Right cardiac atrium (tissue), 5 donors: ENCODE data around the gene XXYLT1. TPM values are rescaled to one million over a fixed set of nuclear protein-coding genes. Genes with fewer than 3 reads are reported as not detected.

Experiments
- ATAC-seq, 2 donors: fragments of 200-7000 bp; cut with Tn5 transposase; one replicate each; pipeline versions ENCODE4 v1.8.0 to v1.9.1; 2020; ENCODE audit warnings: moderate library complexity in 2 of 2, mild to moderate bottlenecking in 1 of 2
- DNase-seq, 3 donors: peaks; one replicate each; pipeline ENCODE4 v3.0.0-alpha.2; 2020
- H3K27ac ChIP-seq: one replicate; pipeline ENCODE4 v1.5.1; 2013; ENCODE audit warnings: mild to moderate bottlenecking, low read length, control low read depth, moderate library complexity
- H3K27me3 ChIP-seq: one replicate; pipeline ENCODE4 v1.6.1; 2013; ENCODE audit not compliant: control insufficient read depth, insufficient read depth
- H3K4me1 ChIP-seq: one replicate; pipeline ENCODE4 v1.6.1; 2013; ENCODE audit warnings: low read length; ENCODE audit not compliant: control insufficient read depth, insufficient read depth
- H3K4me3 ChIP-seq: one replicate; pipeline ENCODE4 v1.5.1; 2013; ENCODE audit warnings: low read length, control low read depth
- H3K9me3 ChIP-seq: one replicate; pipeline ENCODE4 v1.6.1; 2013; ENCODE audit warnings: low read length; ENCODE audit not compliant: control insufficient read depth
- WGBS: extraction: QIAGEN DNeasy Blood & Tissue Kit; methylation state at CpG from one replicate; pipeline ENCODE4 v1.1.7; 2013; 5-methylcytosine and 5-hydroxymethylcytosine counted together
- intact Hi-C, 4 donors: fragments of 100-400 bp; cut with DNase I; formaldehyde crosslinking; loops; one replicate each; pipeline versions ENCODE4 v1.11.0 to v1.14.0; 2022 to 2023
- polyA plus RNA-seq: library from polyadenylated mRNA; stranded (reverse); fragments of 200-250 nt; gene quantifications from one replicate; pipeline ENCODE4 v1.2.3, GENCODE V29; 2013
- total RNA-seq, 4 donors: library from RNA; stranded (reverse); fragmentation: NEBNext Ultra II Directional; extraction: Animal tissue kit (Norgen Biotek cat#: 25700); gene quantifications; one replicate each; pipeline ENCODE4 v1.2.1, GENCODE V29; 2021
- donor health status: healthy with polysubstance abuse.
- donor health status: DM: no; HTN: yes; CAD: no.
- donor health status: DM: no; HTN: no; CAD: no.
- donor health status: DM: no; HTN: yes; CAD: no; lungs with severe emphysema.
- donor health status: DM: yes; HTN: yes; CAD: no.

The XXYLT1 gene
- total and polyA plus RNA-seq, 5 donors, result 3.3 to 6.2 (median 4.3) TPM

GRCh38 chr3:195105389-195105788 is 165.6 kb downstream of the XXYLT1 start:
- H3K4me3 ChIP-seq, result no peak overlapping the region
- no peaks in the 10 kb centered on the region for H3K9me3 ChIP-seq
- H3K27ac ChIP-seq, result no peak overlapping the region
- no peaks in the 10 kb centered on the region for H3K27me3 ChIP-seq
- DNase-seq (peak in 1 of 3 donors; percentile 51), ATAC-seq (peak in 1 of 2 donors; percentile 19)
- intact Hi-C loops, result loop anchor here in 3 of 4 donors (2.0 to 10.0 kb wide), 6 partner anchors 58 to 423 kb away; no protein-coding TSS in a partner anchor
- 82% methylated on average over 13 of the region's 13 CpGs for WGBS
- peaks cover 5% of the 10 kb centered on the region for H3K4me1 ChIP-seq

GRCh38 chr3:195104340-195104739 is 166.6 kb downstream of the XXYLT1 start:
- peaks cover 5% of the 10 kb centered on the region for H3K4me1 ChIP-seq

GRCh38 chr3:195103623-195104022 is 167.3 kb downstream of the XXYLT1 start:
- H3K27me3 ChIP-seq, result no peaks in the 10 kb centered on the region
- H3K4me1 ChIP-seq, result peaks cover 5% of the 10 kb centered on the region
- no peak overlapping the region for H3K4me3 ChIP-seq
- 90% methylated on average over 2 of the region's 2 CpGs for WGBS
- ATAC-seq (no peak), DNase-seq (no peak)
- no peaks in the 10 kb centered on the region for H3K9me3 ChIP-seq
- no peak overlapping the region for H3K27ac ChIP-seq
- intact Hi-C loops, result loop anchor here (2.0 to 10.0 kb wide), 5 partner anchors 99 to 421 kb away; no protein-coding TSS in a partner anchor

More at GRCh38 chr3:195104340-195104739, 166.6 kb downstream of the XXYLT1 start:
- Histone ChIP-seq H3K4me3 (no peak overlapping the region), H3K9me3 (no peaks in the 10 kb centered on the region), H3K27me3 (no peaks in the 10 kb centered on the region), H3K27ac (no peak overlapping the region)
- 94% methylated on average over 8 of the region's 8 CpGs for WGBS
- peak in 1 of 3 donors; percentile 32 for DNase-seq
- ATAC-seq, result no peak
- intact Hi-C loops, result loop anchor here (2.0 to 10.0 kb wide), 5 partner anchors 100 to 422 kb away; no protein-coding TSS in a partner anchor

GRCh38 chr3:195102609-195103467 is 168.1 kb downstream of the XXYLT1 start:
- Histone ChIP-seq H3K4me3 (no peak overlapping the region), H3K4me1 (peaks cover 5% of the 10 kb centered on the region), H3K9me3 (no peaks in the 10 kb centered on the region), H3K27ac (peak overlapping the region; percentile 49), H3K27me3 (no peaks in the 10 kb centered on the region)
- WGBS, result 68% methylated on average over 32 of the region's 32 CpGs
- DNase-seq (peak in 1 of 3 donors; percentile 37), ATAC-seq (peak; percentile 36 to 75)
- intact Hi-C loops, result loop anchor here in 3 of 4 donors (5.0 to 10.0 kb wide), 4 partner anchors 98 to 421 kb away; no protein-coding TSS in a partner anchor

GRCh38 chr3:195101927-195102608 is 168.9 kb downstream of the XXYLT1 start:
- ATAC-seq, result no peak
- no peak for DNase-seq
- H3K27ac ChIP-seq, result no peak overlapping the region

GRCh38 chr3:195101001-195101583 is 169.9 kb downstream of the XXYLT1 start:
- H3K4me1 ChIP-seq, result peaks cover 3% of the 10 kb centered on the region
- H3K27me3 ChIP-seq, result no peaks in the 10 kb centered on the region
- no peak overlapping the region for H3K4me3 ChIP-seq
- H3K27ac ChIP-seq, result no peak overlapping the region
- no peaks in the 10 kb centered on the region for H3K9me3 ChIP-seq
- intact Hi-C loops, result loop anchor here in 3 of 4 donors (5.0 to 10.0 kb wide), 4 partner anchors 96 to 419 kb away; no protein-coding TSS in a partner anchor
- 61% methylated on average over 8 of the region's 8 CpGs for WGBS
- peak; percentile 62 to 83 (median 80) for DNase-seq
- ATAC-seq, result peak; percentile 41 to 55

More at GRCh38 chr3:195101927-195102608, 168.9 kb downstream of the XXYLT1 start:
- H3K27me3 ChIP-seq, result no peaks in the 10 kb centered on the region
- 83% methylated on average over 13 of the region's 13 CpGs for WGBS
- no peaks in the 10 kb centered on the region for H3K9me3 ChIP-seq
- H3K4me1 ChIP-seq, result peaks cover 5% of the 10 kb centered on the region
- intact Hi-C loops, result loop anchor here in 3 of 4 donors (5.0 to 10.0 kb wide), 4 partner anchors 97 to 420 kb away; no protein-coding TSS in a partner anchor
- H3K4me3 ChIP-seq, result no peak overlapping the region

GRCh38 chr3:195099951-195100785 is 170.8 kb downstream of the XXYLT1 start:
- ATAC-seq (no peak), DNase-seq (no peak)
- intact Hi-C loops, result loop anchor here in 3 of 4 donors (5.0 to 10.0 kb wide), 4 partner anchors 95 to 418 kb away; no protein-coding TSS in a partner anchor
- Histone ChIP-seq H3K27me3 (no peaks in the 10 kb centered on the region), H3K4me1 (peaks cover 3% of the 10 kb centered on the region), H3K9me3 (no peaks in the 10 kb centered on the region), H3K27ac (peak overlapping the region; percentile 2), H3K4me3 (no peak overlapping the region)
- WGBS, result 89% methylated on average over 14 of the region's 14 CpGs

GRCh38 chr3:195098741-195099525 is 172.0 kb downstream of the XXYLT1 start:
- H3K9me3 ChIP-seq, result no peaks in the 10 kb centered on the region
- H3K4me3 ChIP-seq, result no peak overlapping the region
- no peak for DNase-seq
- WGBS, result 86% methylated on average over 16 of the region's 16 CpGs
- intact Hi-C loops, result no loop called here
- ATAC-seq, result no peak
- H3K4me1 ChIP-seq, result peaks cover 3% of the 10 kb centered on the region
- no peaks in the 10 kb centered on the region for H3K27me3 ChIP-seq
- H3K27ac ChIP-seq, result no peak overlapping the region

- intact Hi-C loops, result no loop called here
- ATAC-seq (peak in 1 of 2 donors; percentile 47), DNase-seq (peak in 1 of 3 donors; percentile 23)
- Histone ChIP-seq H3K27ac (no peak overlapping the region), H3K4me3 (no peak overlapping the region), H3K27me3 (no peaks in the 10 kb centered on the region), H3K9me3 (no peaks in the 10 kb centered on the region), H3K4me1 (no peaks in the 10 kb centered on the region)
- 63% methylated on average over 22 of the region's 22 CpGs for WGBS
These were observed 173.4 kb downstream of the XXYLT1 start for GRCh38 chr3:195097331-195098255.
